ENCODE data around the gene PRDM8.

The PRDM8 gene

GRCh38 chr4:80199947-80200346 is 2.6 kb downstream of the PRDM8 start:
- H3K27me3 ChIP-seq (ENCODE audit: control insufficient read depth, low read length): peaks cover 71% of the 10 kb centered on the region
- H3F3A ChIP-seq (ENCODE audit: control insufficient read depth, insufficient read depth): no peaks in the 10 kb centered on the region
- H3K4me3 ChIP-seq (ENCODE audit: low read length): no peak overlapping the region
- H3K36me3 ChIP-seq (ENCODE audit: control insufficient read depth, low read length): no peaks in the 10 kb centered on the region
- H3K27ac ChIP-seq (ENCODE audit: low read depth, low read length): no peak overlapping the region
- no peak for TF ChIP-seq CTCF (IDR thresholded peaks at IDR 0.05; ENCODE audit: low read depth, low read length, poor library complexity, severe bottlenecking)
- no peak for TF ChIP-seq EZH2phosphoT487 (IDR thresholded peaks at IDR 0.05; ENCODE audit: borderline replicate concordance, low read length)
- H3K4me2 ChIP-seq (ENCODE audit: low read length): no peak overlapping the region
- no peaks in the 10 kb centered on the region for H4K20me1 ChIP-seq (ENCODE audit: control insufficient read depth, insufficient read depth, low read depth, low read length)
- H3K4me1 ChIP-seq (ENCODE audit: control insufficient read depth, low read length): peaks cover 16% of the 10 kb centered on the region
- no peaks in the 10 kb centered on the region for H3K9me3 ChIP-seq (ENCODE audit: control insufficient read depth, insufficient read depth, low read length)
- no peaks in the 10 kb centered on the region for H3K9me2 ChIP-seq (replicated peaks; ENCODE audit: control insufficient read depth, low read length)
- H3K79me2 ChIP-seq (ENCODE audit: control insufficient read depth, low read length): no peaks in the 10 kb centered on the region

- Histone ChIP-seq H3K79me2 (ENCODE audit: control insufficient read depth, low read length) (no peaks in the 10 kb centered on the region), H3K9me3 (ENCODE audit: control insufficient read depth, insufficient read depth, low read length) (no peaks in the 10 kb centered on the region), H3K4me2 (ENCODE audit: low read length) (peak overlapping the region; percentile 62), H3K36me3 (ENCODE audit: control insufficient read depth, low read length) (no peaks in the 10 kb centered on the region), H3K4me3 (ENCODE audit: low read length) (peak overlapping the region; percentile 70), H3K27ac (ENCODE audit: low read depth, low read length) (no peak overlapping the region), H3F3A (ENCODE audit: control insufficient read depth, insufficient read depth) (no peaks in the 10 kb centered on the region), H3K9me2 (replicated peaks; ENCODE audit: control insufficient read depth, low read length) (no peaks in the 10 kb centered on the region), H3K27me3 (ENCODE audit: control insufficient read depth, low read length) (peaks cover 56% of the 10 kb centered on the region), H3K4me1 (ENCODE audit: control insufficient read depth, low read length) (peaks cover 16% of the 10 kb centered on the region), H4K20me1 (ENCODE audit: control insufficient read depth, insufficient read depth, low read depth, low read length) (no peaks in the 10 kb centered on the region)
- TF ChIP-seq EZH2phosphoT487 (IDR thresholded peaks at IDR 0.05; ENCODE audit: borderline replicate concordance, low read length): no peak
- no peak for TF ChIP-seq CTCF (IDR thresholded peaks at IDR 0.05; ENCODE audit: low read depth, low read length, poor library complexity, severe bottlenecking)
Measured at GRCh38 chr4:80201252-80202151, 4.2 kb downstream of the PRDM8 start.

- TF ChIP-seq EZH2phosphoT487 (IDR thresholded peaks at IDR 0.05; ENCODE audit: borderline replicate concordance, low read length) (peak; percentile 74; the same call in 1 of the 2 replicates), CTCF (IDR thresholded peaks at IDR 0.05; ENCODE audit: low read depth, low read length, poor library complexity, severe bottlenecking) (peak; percentile 56)
- H3K27me3 ChIP-seq (ENCODE audit: control insufficient read depth, low read length): peaks cover 48% of the 10 kb centered on the region
- no peaks in the 10 kb centered on the region for H3K36me3 ChIP-seq (ENCODE audit: control insufficient read depth, low read length)
- peak overlapping the region; percentile 62 for H3K4me2 ChIP-seq (ENCODE audit: low read length)
- H3F3A ChIP-seq (ENCODE audit: control insufficient read depth, insufficient read depth): no peaks in the 10 kb centered on the region
- no peaks in the 10 kb centered on the region for H3K9me3 ChIP-seq (ENCODE audit: control insufficient read depth, insufficient read depth, low read length)
- no peaks in the 10 kb centered on the region for H4K20me1 ChIP-seq (ENCODE audit: control insufficient read depth, insufficient read depth, low read depth, low read length)
- H3K27ac ChIP-seq (ENCODE audit: low read depth, low read length): no peak overlapping the region
- H3K9me2 ChIP-seq (replicated peaks; ENCODE audit: control insufficient read depth, low read length): no peaks in the 10 kb centered on the region
- no peaks in the 10 kb centered on the region for H3K79me2 ChIP-seq (ENCODE audit: control insufficient read depth, low read length)
- H3K4me3 ChIP-seq (ENCODE audit: low read length): peak overlapping the region; percentile 70
- H3K4me1 ChIP-seq (ENCODE audit: control insufficient read depth, low read length): peaks cover 16% of the 10 kb centered on the region
Measured at GRCh38 chr4:80202190-80202711, 4.9 kb downstream of the PRDM8 start.

Data from DOHH2 (cell line).